ENCODE measurements around the gene ZMAT2. TPM values are rescaled to one million over a fixed set of nuclear protein-coding genes. Genes with fewer than 3 reads are reported as not detected.
A peak's percentile ranks its signal among the peaks of the same experiment; 100 is the strongest.
"Not testable (repeated sequence)": the region's sequence is repeated elsewhere in the genome, so short reads cannot be mapped to it uniquely, and the experiment has no call there.

ZMAT2 gene
- total RNA-seq, 1 experiment from 2014 or later, result 68.0 TPM

GRCh38 chr5:140718266-140718592 lies 18.0 kb downstream of the ZMAT2 start:
- Histone ChIP-seq H3K27ac (ENCODE audit: low read depth, low read length, poor library complexity, severe bottlenecking) (no peak overlapping the region), H3K27me3 (replicated peaks; ENCODE audit: insufficient read depth, low read depth, low read length, poor library complexity) (no peaks in the 10 kb centered on the region), H3K9me3 (ENCODE audit: low read depth, low read length, poor library complexity, severe bottlenecking) (no peaks in the 10 kb centered on the region), H3K4me3 (ENCODE audit: low read depth, low read length, poor library complexity, severe bottlenecking) (no peak overlapping the region), H3K4me1 (ENCODE audit: insufficient read depth, low read length, poor library complexity, severe bottlenecking) (no peaks in the 10 kb centered on the region), H3K36me3 (ENCODE audit: insufficient read depth, low read length, poor library complexity, severe bottlenecking) (no peaks in the 10 kb centered on the region)
- POLR2A ChIA-PET (ENCODE audit: low non-redundant PET), result no interaction called here
- intact Hi-C loops (cut with micrococcal nuclease; ENCODE audit: unreplicated experiment), result loop anchor here (10.0 kb wide), 1 partner anchor 163 kb away; the partner anchor contains the start of gene SRA1
- no TSS peak for BruUV-seq (replicated peaks)
- DNase-seq (ENCODE audit: low spot score), result no peak
- CTCF ChIA-PET, result no interaction called here
- TF ChIP-seq EZH2 (IDR thresholded peaks at IDR 0.05; ENCODE audit: borderline replicate concordance, low read depth, low read length, poor library complexity, severe bottlenecking) (no peak), CTCF (conservative IDR thresholded peaks at IDR 0.05; ENCODE audit: low read depth, low read length) (no peak)

DNA sequence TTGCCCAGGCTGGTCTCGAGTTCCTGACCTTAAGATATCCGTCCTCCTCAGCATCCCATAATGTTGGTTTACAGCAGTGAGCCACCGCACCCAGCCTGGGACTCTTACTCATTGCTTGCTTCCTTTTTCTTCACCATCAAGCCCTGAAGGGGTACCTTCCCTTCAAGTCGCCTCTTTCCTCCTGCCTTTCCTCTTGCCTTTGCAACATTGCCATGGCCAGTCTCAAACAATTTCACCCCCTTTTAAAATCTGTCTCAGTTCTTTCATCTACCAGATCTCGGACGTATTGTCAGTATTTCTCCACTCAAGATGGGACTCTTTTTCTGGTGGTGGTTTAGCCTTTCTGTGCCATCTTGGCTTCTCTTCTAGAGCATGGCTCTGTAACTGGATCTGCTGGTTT lies 20.5 kb downstream of the ZMAT2 start:
- H3K27me3 ChIP-seq (replicated peaks; ENCODE audit: insufficient read depth, low read depth, low read length, poor library complexity); H3K9me3 ChIP-seq (ENCODE audit: low read depth, low read length, poor library complexity, severe bottlenecking); H3K36me3 ChIP-seq (ENCODE audit: insufficient read depth, low read length, poor library complexity, severe bottlenecking); H3K27ac ChIP-seq (ENCODE audit: low read depth, low read length, poor library complexity, severe bottlenecking); BruUV-seq (replicated peaks); H3K4me1 ChIP-seq (ENCODE audit: insufficient read depth, low read length, poor library complexity, severe bottlenecking); DNase-seq (ENCODE audit: low spot score); H3K4me3 ChIP-seq (ENCODE audit: low read depth, low read length, poor library complexity, severe bottlenecking): not testable (repeated sequence)
- intact Hi-C loops (cut with micrococcal nuclease; ENCODE audit: unreplicated experiment), result loop anchor here (1.0 kb wide), 1 partner anchor 357 kb away; no protein-coding TSS in a partner anchor
- ChIA-PET CTCF (interaction anchor here (0.6 to 1.0 kb wide), 6 partner anchors 10 to 648 kb away, joined by 3 to 6 read pairs (median 4); no protein-coding TSS in a partner anchor), POLR2A (ENCODE audit: low non-redundant PET) (interaction anchor here (0.7 kb wide), 1 partner anchor 188 kb away, joined by 3 read pairs; no protein-coding TSS in a partner anchor)

DNA sequence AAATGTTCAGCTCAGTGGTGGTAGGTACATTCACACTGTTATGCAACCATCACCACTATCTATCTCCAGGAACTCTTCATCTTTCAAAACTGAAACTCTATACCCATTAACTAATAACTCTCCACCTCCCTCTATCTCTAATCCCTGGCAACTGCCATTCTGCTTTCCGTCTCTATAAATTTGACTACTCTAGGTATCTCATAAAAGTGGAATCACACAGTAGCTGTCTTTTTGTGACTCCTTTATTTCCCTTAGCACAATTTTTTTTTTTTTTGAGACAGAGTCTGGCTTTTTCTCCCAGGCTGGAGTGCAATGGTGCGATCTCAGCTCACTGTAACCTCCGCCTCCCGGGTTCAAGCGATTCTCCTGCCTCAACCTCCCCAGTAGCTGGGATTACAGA lies 21.1 kb downstream of the ZMAT2 start:
- intact Hi-C loops (cut with micrococcal nuclease; ENCODE audit: unreplicated experiment); BruUV-seq (replicated peaks); H3K4me3 ChIP-seq (ENCODE audit: low read depth, low read length, poor library complexity, severe bottlenecking); POLR2A ChIA-PET (ENCODE audit: low non-redundant PET); H3K36me3 ChIP-seq (ENCODE audit: insufficient read depth, low read length, poor library complexity, severe bottlenecking); H3K27ac ChIP-seq (ENCODE audit: low read depth, low read length, poor library complexity, severe bottlenecking); H3K9me3 ChIP-seq (ENCODE audit: low read depth, low read length, poor library complexity, severe bottlenecking); H3K4me1 ChIP-seq (ENCODE audit: insufficient read depth, low read length, poor library complexity, severe bottlenecking); H3K27me3 ChIP-seq (replicated peaks; ENCODE audit: insufficient read depth, low read depth, low read length, poor library complexity): not testable (repeated sequence)
- peak; percentile 35 for TF ChIP-seq CTCF (conservative IDR thresholded peaks at IDR 0.05; ENCODE audit: low read depth, low read length)
- CTCF ChIA-PET, result interaction anchor here (0.6 to 1.0 kb wide), 2 partner anchors 11 to 349 kb away, joined by 3 to 5 read pairs; no protein-coding TSS in a partner anchor
- peak; percentile 26 for DNase-seq (ENCODE audit: low spot score)

DNA sequence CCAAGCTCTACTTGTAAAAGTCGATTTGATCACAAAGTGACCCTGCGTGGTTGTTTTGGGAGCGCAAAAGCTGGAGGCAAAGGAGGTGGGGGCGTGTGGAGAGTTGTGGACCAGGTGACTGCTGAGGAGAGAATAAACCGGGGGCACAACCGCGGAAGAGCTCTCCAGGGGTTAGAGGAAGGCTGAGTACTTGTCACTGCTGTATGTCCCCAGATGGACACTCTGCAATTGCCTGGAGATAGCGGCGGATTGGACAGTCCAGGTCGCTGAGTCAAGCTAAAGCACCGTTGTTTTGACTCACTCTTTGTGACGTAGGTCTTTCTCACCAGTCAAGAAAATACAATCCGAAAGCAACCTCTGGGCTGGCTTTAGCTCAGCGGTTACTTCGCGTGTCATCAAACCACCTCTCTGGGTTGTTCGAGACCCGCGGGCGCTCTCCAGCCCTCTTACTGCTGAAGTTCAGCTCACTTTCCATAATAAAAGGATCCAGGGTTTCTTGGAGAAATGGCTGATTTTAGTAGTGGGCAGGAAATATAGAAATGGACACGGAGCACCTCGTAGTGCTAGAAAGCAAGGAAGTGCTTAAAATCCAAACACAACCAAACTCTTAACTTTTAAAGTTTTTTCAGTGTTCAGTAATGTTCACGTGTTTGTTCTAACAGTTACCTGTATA lies 25.7 kb downstream of the ZMAT2 start:
- BruUV-seq (replicated peaks), result no TSS peak
- no peaks in the 10 kb centered on the region for H3K4me1 ChIP-seq (ENCODE audit: insufficient read depth, low read length, poor library complexity, severe bottlenecking)
- no peak overlapping the region for H3K27ac ChIP-seq (ENCODE audit: low read depth, low read length, poor library complexity, severe bottlenecking)
- CTCF ChIA-PET, result interaction anchor here (1.0 kb wide), 1 partner anchor 363 kb away, joined by 3 read pairs; no protein-coding TSS in a partner anchor
- H3K4me3 ChIP-seq (ENCODE audit: low read depth, low read length, poor library complexity, severe bottlenecking), result peak overlapping the region; percentile 35
- no peaks in the 10 kb centered on the region for H3K36me3 ChIP-seq (ENCODE audit: insufficient read depth, low read length, poor library complexity, severe bottlenecking)
- no peak for TF ChIP-seq CTCF (conservative IDR thresholded peaks at IDR 0.05; ENCODE audit: low read depth, low read length)
- no peak for TF ChIP-seq EZH2 (IDR thresholded peaks at IDR 0.05; ENCODE audit: borderline replicate concordance, low read depth, low read length, poor library complexity, severe bottlenecking)
- no peaks in the 10 kb centered on the region for H3K27me3 ChIP-seq (replicated peaks; ENCODE audit: insufficient read depth, low read depth, low read length, poor library complexity)
- no peaks in the 10 kb centered on the region for H3K9me3 ChIP-seq (ENCODE audit: low read depth, low read length, poor library complexity, severe bottlenecking)
- POLR2A ChIA-PET (ENCODE audit: low non-redundant PET), result no interaction called here
- DNase-seq (ENCODE audit: low spot score), result peak; percentile 87
- intact Hi-C loops (cut with micrococcal nuclease; ENCODE audit: unreplicated experiment), result no loop called here

Measured in A673 (cell line).